IPS-NIHi11 (cell line): Measurements from ENCODE around the gene ENPP1.
A peak's percentile ranks its signal among the peaks of the same experiment; 100 is the strongest.

Source experiments
- DNase-seq: peaks from one replicate; pipeline ENCODE4 v3.0.0; 2012; ENCODE audit warnings: mixed read lengths, low spot score

Gene ENPP1

DNA sequence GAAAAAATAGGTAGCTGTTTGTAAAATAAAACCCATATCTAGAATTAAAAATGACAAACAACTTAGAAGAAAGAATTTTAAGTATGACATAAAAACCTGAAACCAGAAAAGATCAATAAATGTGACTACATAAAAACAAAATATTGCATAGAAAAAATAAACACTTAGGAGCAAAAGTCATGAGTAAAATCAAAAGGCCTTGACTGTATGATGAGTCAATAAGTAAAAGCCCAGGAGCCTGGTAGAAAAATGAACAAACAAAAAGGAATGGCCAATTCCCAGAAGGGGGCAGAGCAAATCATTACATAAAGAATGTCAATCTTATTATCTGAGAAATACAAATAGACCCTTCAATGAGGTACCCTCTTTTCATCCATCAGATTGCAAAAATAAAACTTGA, 20.7 kb upstream of the ENPP1 start:
- DNase-seq: no peak

DNA sequence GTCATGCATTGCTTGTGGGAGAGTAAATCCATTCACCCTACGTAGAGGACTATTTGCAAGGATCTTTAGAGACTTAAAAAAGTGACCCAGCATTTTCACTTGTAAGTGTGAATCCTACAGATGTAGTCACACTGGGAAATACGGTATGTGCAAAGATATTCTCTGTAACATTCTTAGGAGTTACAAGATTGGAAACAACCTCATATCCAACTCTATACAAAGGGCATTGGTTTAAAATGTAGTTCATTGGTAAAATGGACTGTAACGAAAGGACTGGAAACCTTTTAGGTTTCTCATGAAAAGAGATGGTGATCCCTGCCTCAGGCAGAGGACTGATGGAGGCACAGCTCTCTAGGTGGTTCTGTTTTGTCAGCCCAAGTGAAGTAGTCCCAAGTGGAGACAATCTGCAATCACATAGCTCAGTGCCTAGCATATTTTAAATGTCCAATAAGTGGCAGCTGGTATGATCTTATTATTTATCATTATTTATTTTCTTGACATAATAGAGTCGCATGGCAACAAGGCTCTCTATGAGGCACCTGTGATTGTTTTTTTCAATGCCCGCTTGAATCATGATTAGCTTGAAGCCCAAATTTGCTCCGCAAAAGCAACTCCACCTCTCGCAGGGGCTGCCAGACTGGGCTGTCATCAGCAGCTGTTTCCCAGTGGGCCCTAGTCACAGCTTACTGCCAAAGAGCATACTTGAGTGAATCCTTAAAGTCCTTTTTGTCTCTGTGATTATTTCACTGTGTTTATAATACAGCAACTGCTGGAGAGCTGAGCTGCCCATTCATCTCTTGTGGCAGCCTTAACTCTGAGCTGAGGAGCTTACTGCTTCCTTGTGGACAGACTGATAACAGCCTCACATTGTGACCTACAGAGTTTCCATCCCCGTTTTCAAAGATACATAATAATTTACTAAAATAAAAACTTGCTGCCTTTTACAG, 19.8 kb upstream of the ENPP1 start:
- DNase-seq: no peak

DNA sequence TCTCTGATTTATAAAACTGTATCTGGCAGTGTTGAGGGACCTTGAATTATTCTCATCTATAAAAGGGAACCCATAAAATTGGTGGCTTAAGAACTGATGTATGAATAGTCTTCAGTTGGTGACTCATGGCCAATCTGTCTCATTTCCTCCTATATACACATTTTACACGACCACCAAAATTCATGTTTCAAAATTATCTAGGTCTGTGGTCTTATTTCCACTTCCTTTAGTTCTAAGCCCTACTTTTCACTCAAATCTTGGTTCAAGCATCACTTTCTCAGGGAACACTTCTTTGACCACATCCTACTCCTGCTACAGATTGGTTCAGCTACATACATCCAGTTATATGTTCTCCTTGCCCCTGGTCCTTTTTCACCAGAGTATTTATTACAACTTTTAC, 18.6 kb upstream of the ENPP1 start:
- no peak for DNase-seq

- DNase-seq: no peak
Observed at GRCh38 chr6:131791476-131791875, 16.3 kb upstream of the ENPP1 start.

GRCh38 chr6:131792091-131792496, 15.7 kb upstream of the ENPP1 start:
- DNase-seq: peak; percentile 25

- no peak for DNase-seq
Observed at GRCh38 chr6:131795366-131795765, 12.5 kb upstream of the ENPP1 start.

DNA sequence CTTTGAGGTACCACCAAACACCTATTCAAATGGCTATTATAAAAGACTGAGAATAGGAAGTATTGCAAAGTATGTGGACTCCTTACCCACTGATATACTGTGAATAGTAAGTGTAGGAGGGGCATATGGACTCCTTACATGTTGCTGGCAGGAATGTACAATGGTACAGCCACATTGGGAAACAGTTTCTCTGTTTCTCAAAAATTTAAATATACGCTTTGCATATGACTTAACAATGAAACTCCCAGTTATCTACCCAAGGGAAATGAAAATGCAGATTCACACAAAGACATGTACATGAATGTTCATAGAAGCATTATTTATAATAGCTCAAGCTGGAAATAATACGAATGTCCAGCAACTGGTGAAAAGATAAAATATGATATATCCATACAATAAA, 5.5 kb upstream of the ENPP1 start:
- DNase-seq: no peak

DNA sequence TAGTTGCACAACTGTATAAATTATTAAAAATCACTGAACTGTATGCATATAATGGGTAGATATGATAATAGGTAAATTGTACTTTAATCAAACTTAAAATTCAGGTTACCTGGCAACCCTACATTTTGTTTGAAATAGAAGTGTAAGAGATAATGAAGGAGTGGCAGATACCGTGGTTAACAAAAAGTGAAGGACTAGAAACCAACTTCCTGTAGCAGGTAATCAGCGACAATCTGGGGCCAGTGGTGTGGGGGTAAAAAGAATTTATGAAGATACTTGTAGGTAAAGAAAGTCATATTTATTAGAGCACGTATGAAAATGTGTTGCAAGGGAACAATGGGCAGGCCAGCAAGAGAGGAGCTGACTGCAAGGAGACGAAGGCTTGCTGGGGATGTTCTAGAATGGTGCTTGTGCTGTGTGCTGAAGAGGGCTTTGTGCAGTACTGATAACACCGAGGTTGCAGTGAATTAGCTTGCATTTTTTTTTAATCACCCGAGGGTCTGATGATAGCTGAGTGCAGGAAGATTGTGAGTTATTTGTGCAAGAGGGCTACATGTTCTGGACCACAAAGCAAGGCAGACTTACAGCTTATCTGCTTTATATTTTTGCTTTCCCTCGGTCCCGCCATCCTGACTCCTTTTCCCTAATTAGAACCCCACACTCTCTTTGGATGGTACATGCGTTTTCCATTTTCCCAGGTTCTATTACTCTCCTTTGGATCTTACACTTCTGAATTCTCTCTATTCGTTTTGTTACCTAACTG, 4.6 kb upstream of the ENPP1 start:
- DNase-seq: no peak

DNA sequence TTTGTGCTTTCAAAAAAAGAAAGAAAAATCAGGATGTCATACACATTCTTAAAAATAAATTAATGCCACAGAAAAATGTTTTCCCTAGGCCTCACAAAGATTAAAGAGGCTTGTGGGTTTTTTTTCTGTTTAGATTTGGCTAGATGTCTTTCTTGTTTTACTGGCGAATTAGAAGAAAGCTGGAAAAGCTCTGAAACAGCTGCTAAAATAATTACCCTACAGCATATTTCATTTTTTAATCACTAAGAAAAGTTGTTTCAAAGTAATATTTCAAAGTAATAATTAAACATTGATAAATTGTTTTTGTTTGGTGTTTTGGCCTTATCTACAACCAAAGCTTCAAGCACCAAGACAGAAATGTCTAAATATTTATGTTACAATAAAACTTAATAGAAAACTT, 3.7 kb upstream of the ENPP1 start:
- no peak for DNase-seq

GRCh38 chr6:131807321-131807643, 538 bp upstream of the ENPP1 start:
- DNase-seq: no peak

- DNase-seq: no peak
Observed at GRCh38 chr6:131808460-131809269, 845 bp downstream of the ENPP1 start.

- no peak for DNase-seq
Observed at GRCh38 chr6:131811500-131811899, 3.7 kb downstream of the ENPP1 start.

GRCh38 chr6:131813991-131814390, 6.2 kb downstream of the ENPP1 start:
- DNase-seq: no peak

DNA sequence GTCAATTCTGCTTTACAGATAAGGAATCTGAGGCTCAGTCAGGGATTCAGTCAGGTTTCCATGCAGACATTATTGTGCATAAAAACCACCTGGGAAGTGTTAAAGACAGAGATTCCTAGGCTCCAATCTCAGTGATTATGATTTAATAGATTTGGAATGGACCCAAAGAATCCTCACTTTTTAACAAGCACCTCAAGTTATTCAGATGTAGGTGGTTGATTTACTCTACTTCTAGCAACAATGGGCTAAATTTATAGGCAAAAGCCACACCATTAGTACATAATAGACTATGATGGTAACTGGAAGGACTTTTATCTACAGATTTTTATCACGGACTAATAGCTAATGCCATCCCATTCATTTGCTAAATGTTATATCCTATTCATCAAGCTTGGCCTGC, 9.0 kb downstream of the ENPP1 start:
- DNase-seq: no peak

DNA sequence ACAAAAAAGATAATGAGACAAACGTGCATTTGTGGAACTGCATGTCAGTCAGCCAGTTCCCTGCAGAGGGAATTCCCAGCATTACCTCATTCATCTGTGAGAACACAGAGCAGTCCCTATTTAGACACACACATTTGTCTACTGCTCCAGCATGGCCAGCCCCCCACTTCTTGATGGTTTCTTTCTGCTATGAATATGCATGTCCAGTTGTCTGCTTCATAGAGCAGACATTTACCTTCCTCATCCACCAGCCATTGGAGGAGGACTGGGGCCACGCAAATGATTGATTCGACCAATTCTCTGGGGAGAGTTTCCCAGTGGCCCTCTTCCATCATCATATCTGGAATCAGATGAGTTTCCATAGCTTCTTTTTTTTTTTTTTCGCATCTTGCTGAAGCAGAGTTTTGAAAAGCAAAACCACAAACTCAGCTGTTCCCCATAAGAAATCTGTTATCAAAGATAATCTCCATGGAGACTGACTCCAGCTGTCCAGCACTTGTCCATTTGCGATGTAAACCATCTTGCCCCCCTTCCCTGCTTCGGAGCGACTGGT, 11.8 kb downstream of the ENPP1 start:
- DNase-seq: no peak

DNA sequence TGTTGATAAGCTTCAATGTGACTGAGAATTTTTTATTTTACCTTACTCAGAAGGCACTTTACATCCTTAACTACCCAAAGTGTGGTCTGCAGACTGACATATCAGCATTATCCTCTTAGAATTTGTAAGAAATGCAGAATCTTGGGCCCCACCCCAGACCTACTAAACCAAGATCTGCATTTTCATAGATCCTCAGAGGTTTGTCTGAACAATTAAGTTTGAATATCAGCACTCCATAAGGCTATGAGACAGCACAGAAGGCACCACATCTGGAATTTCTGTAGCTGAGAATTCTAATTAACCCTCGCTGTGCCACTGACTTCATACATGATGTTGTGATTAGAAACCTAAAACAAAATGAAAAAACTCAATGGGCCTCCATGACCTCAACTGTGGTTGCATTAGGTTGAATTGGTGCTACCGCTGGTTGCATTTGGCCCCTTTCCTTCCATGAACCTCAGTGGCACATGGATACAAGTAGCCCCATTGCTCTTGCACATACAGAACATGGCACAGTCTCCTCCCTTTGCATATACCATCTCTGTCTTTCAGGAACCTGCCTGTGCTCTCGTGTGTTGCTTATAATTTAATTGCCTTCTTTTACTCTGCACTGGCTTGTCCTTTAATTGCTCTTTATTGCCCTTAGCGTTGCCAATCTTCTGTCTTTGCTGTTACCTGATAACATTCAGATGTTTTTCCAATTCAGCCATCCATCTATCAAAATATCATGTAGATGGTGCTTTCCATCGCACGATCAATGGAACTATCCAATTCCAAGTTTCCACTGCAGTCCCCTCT, 13.4 kb downstream of the ENPP1 start:
- DNase-seq: no peak

DNA sequence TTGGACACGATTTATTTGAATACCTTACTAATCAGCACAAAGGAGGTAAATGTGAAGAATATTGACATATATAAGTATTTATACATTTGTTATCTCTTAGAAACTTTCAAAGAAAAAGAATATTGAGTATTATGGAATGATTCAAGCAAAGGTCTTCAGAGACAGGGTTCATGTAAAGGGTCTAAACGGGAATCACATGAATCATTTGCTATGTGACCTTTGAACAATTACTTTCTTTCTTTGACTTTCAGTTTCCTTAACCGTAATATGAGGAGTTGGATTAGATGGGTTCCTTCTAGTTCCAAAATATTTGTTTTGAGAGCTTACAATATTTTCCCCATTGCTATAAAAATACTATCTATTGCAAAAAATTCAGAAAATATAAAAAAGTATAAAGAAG, 14.3 kb downstream of the ENPP1 start:
- no peak for DNase-seq

DNA sequence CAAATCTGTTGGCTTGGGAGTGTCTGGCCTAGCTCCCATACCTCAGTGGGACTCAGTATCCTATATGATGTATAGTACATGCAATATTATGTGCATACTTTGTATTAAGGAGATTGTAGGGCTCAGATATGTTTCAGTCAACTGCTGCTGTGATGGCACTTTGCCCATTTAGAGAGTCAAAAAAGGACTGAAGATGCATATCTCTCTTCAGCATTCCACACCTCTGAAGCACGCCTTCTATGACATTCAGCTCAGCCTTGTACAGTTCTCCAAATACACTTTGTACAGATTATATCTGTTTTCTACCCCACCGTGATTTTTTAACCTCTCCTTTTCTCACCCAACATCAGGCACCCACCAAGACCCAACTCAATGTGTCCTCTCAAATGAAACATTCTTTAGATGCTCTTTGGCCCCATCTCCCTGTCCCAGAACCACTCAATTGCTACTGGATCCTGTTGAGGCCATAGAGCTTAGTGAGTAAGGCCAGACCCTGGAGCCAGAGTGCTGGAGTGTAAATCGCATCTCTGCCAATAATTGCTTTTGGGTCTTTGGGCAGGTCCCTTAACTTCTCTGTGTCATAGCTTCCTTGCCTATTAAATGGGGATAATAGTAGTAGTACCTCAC, 15.6 kb downstream of the ENPP1 start:
- DNase-seq: no peak

DNA sequence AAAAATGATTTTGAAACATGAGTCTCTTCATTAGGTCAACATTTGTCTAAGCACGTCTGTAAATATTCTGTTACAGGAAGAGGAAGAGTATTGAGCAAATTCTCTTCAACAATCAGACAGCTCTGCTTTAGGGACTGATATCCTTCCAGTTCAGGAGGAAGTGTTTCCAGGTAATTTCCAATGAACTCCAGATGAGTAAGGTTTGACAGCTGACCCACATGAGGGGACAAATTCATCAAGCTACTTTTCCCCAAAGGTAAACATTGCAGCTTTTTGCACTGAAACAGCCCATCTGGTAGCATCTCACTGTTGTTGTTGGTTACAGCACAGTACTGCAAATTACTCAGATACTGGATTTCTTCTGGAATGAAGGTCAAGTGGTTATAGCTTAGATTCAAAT, 18.1 kb downstream of the ENPP1 start:
- no peak for DNase-seq

- DNase-seq: no peak
Observed at GRCh38 chr6:131828080-131828479, 20.3 kb downstream of the ENPP1 start.

- DNase-seq: no peak
Observed at GRCh38 chr6:131828951-131829350, 21.1 kb downstream of the ENPP1 start.
